K562 (cell line): ENCODE data around the gene BCL2L1. TPM values are rescaled to one million over a fixed set of nuclear protein-coding genes. Genes with fewer than 3 reads are reported as not detected.

Experiments used
- CREM ChIP-seq: IDR thresholded peaks from 2 replicates; pipeline ENCODE4 v1.6.1; 2014; ENCODE audit warnings: antibody characterized with exemption, low read depth
- GTF2E2 ChIP-seq: fragments of 200-800 bp; sonication (Bioruptor generic); IDR thresholded peaks from 2 replicates; pipeline ENCODE4 v1.6.1; 2016; ENCODE audit warnings: missing genetic modification characterization, missing compliant biosample characterization
- HDGF ChIP-seq: fragments of 450-650 bp; IDR thresholded peaks from 2 replicates; pipeline ENCODE4 v1.6.1; 2016
- ILF3 ChIP-seq: fragments of 450-650 bp; IDR thresholded peaks from 2 replicates; pipeline ENCODE4 v1.6.1; 2018; ENCODE audit warnings: antibody characterized with exemption, mild to moderate bottlenecking, moderate library complexity, borderline replicate concordance
- KDM1A ChIP-seq, 2 experiments: fragments of 450-650 bp; IDR thresholded peaks; 2 replicates each; pipeline ENCODE4 v1.6.1; 2016; ENCODE audit warnings: mild to moderate bottlenecking in 2 of 2
- MAFF ChIP-seq: IDR thresholded peaks from 2 replicates; pipeline ENCODE4 v1.6.1; 2012; ENCODE audit warnings: low read length, improper control_type of control experiment
- SMC3 ChIP-seq: conservative IDR thresholded peaks from 2 replicates; pipeline ENCODE4 v1.6.1; 2011; ENCODE audit warnings: low read depth, low read length, improper control_type of control experiment; ENCODE audit not compliant: insufficient read depth
- YY1 ChIP-seq, 3 experiments: IDR thresholded peaks; 2 replicates each; pipeline ENCODE4 v1.6.1; 2011; ENCODE audit warnings: low read length in 2 of 3, mild to moderate bottlenecking in 2 of 3, moderate library complexity in 2 of 3, borderline replicate concordance in 1 of 3, control low read depth in 1 of 3, low read depth in 1 of 3; ENCODE audit not compliant: insufficient read depth in 3 of 3, insufficient replicate concordance in 2 of 3, control insufficient read depth in 1 of 3, insufficient read length in 1 of 3; ENCODE audit errors: extremely low read depth in 1 of 3
- ZBTB17 ChIP-seq: fragments of 450-650 bp; formaldehyde crosslinking; IDR thresholded peaks from 2 replicates; pipeline ENCODE4 v1.4.0; 2020; ENCODE audit warnings: mild to moderate bottlenecking
- ZNF311 ChIP-seq: fragments of 250-450 bp; sonication (Bioruptor Pico); IDR thresholded peaks from 2 replicates; pipeline ENCODE4 v1.4.0; 2020; ENCODE audit warnings: mild to moderate bottlenecking, moderate library complexity
- ZNF324 ChIP-seq: fragments of 250-450 bp; sonication (Bioruptor Pico); IDR thresholded peaks from 2 replicates; pipeline ENCODE4 v1.4.0; 2020; ENCODE audit warnings: mild to moderate bottlenecking
- ZNF583 ChIP-seq: fragments of 250-450 bp; sonication (Bioruptor Pico); IDR thresholded peaks from 2 replicates; pipeline ENCODE4 v1.4.0; 2020
- ZNF766 ChIP-seq: fragments of 200-800 bp; sonication (Bioruptor generic); conservative IDR thresholded peaks from 2 replicates; pipeline ENCODE4 v1.6.1; 2016; ENCODE audit warnings: missing genetic modification characterization, missing compliant biosample characterization
- polyA plus RNA-seq, 8 experiments: library from polyadenylated mRNA; depleted of rRNA in 4 of 8; stranded (reverse) in 5 of 8; unstranded in 3 of 8; fragments of >200 nt; fragmentation: Nextera tagmentation in 2 of 8; fragmentation: Illumina TruSeq in 1 of 8; extraction: Ambion mirVana in 2 of 8; extraction: Trizol in 1 of 8; gene quantifications; 2 replicates each; pipeline versions ENCODE4 v1.2.1 to v1.2.3, GENCODE V29; 2011 to 2014; ENCODE audit warnings: inconsistent platforms in 1 of 8, missing spikeins in 1 of 8
- total RNA-seq, 7 experiments: library from RNA; depleted of rRNA in 6 of 7; stranded (reverse); fragments of >200 nt in 6 of 7; fragmentation: Illumina TruSeq in 2 of 7; extraction: Trizol in 2 of 7; gene quantifications; 2 replicates each; pipeline versions ENCODE4 v1.2.1 to v1.2.3, GENCODE V29; 2011 to 2021; ENCODE audit warnings: low replicate concordance in 1 of 7
- TF ChIP-seq, protein P1 (sequence below): fragments of 200-800 bp; sonication (Bioruptor generic); IDR thresholded peaks from 2 replicates; pipeline ENCODE4 v1.6.1; 2017; ENCODE audit warnings: missing genetic modification characterization, missing compliant biosample characterization
- TF ChIP-seq, protein P2 (sequence below): sonication (generic); formaldehyde crosslinking; IDR thresholded peaks from 2 replicates; pipeline ENCODE4 v1.9.0; 2022; ENCODE audit warnings: mild to moderate bottlenecking, missing genetic modification reagents
- TF ChIP-seq, protein P3 (sequence below): fragments of 250-450 bp; sonication (Bioruptor Pico); IDR thresholded peaks from 2 replicates; pipeline ENCODE4 v1.5.0; 2021
- TF ChIP-seq, protein P4 (sequence below), 3 experiments: IDR thresholded peaks in 2 of 3; conservative IDR thresholded peaks in 1 of 3; 2 replicates each; pipeline ENCODE4 v1.5.1; 2011 to 2012; ENCODE audit warnings: low read length in 3 of 3, mild to moderate bottlenecking in 3 of 3, control low read depth in 2 of 3, improper control_type of control experiment in 1 of 3, inconsistent platforms in 1 of 3, low read depth in 1 of 3, mixed read lengths in 1 of 3, moderate library complexity in 1 of 3; ENCODE audit not compliant: insufficient read depth in 2 of 3
- TF ChIP-seq, protein P5 (sequence below), 2 experiments: IDR thresholded peaks; 2 replicates each; pipeline ENCODE4 v1.6.1; 2012; ENCODE audit warnings: improper control_type of control experiment in 2 of 2, low read depth in 2 of 2, low read length in 2 of 2, borderline replicate concordance in 1 of 2
- TF ChIP-seq, protein P6 (sequence below): sonication (generic); formaldehyde crosslinking; IDR thresholded peaks from 2 replicates; pipeline ENCODE4 v1.8.1; 2023; ENCODE audit warnings: mild to moderate bottlenecking, missing genetic modification reagents

Gene BCL2L1
- total and polyA plus RNA-seq, 9 of the 15 experiments (the other 6 are each of a cell fraction or from before 2014, with no cell fraction given): 3.3 to 182 (median 120) TPM

DNA sequence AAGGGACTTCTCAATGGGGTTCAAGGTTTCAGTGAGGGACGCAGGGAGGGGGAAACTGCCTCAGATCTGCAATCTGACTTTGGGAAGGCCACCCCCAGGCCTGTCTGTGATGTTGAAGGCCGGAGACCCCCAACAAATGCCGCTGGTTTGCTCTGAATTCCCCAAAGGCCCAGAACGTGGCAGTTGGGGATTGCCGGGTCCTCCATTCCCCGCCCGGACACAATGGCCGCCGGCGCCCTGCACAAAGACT lies 326 bp upstream of the BCL2L1 start (continued):
- TF ChIP-seq, protein P1, sequence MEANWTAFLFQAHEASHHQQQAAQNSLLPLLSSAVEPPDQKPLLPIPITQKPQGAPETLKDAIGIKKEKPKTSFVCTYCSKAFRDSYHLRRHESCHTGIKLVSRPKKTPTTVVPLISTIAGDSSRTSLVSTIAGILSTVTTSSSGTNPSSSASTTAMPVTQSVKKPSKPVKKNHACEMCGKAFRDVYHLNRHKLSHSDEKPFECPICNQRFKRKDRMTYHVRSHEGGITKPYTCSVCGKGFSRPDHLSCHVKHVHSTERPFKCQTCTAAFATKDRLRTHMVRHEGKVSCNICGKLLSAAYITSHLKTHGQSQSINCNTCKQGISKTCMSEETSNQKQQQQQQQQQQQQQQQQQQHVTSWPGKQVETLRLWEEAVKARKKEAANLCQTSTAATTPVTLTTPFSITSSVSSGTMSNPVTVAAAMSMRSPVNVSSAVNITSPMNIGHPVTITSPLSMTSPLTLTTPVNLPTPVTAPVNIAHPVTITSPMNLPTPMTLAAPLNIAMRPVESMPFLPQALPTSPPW (CRISPR knock-in tag): no peak
- TF ChIP-seq GTF2E2 (tag): no peak
- 0 out of 2 replicates have a peak, but pooled peaks have one; percentile 23 for TF ChIP-seq ZNF583 (CRISPR knock-in tag)
- TF ChIP-seq ZNF766 (CRISPR knock-in tag): peak; percentile 45
- TF ChIP-seq, protein P2, sequence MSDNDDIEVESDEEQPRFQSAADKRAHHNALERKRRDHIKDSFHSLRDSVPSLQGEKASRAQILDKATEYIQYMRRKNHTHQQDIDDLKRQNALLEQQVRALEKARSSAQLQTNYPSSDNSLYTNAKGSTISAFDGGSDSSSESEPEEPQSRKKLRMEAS: no peak
- TF ChIP-seq MAFF: no peak
- TF ChIP-seq ZBTB17 (CRISPR knock-in tag): no peak; the same call in 1 of the 2 replicates
- TF ChIP-seq, protein P3, sequence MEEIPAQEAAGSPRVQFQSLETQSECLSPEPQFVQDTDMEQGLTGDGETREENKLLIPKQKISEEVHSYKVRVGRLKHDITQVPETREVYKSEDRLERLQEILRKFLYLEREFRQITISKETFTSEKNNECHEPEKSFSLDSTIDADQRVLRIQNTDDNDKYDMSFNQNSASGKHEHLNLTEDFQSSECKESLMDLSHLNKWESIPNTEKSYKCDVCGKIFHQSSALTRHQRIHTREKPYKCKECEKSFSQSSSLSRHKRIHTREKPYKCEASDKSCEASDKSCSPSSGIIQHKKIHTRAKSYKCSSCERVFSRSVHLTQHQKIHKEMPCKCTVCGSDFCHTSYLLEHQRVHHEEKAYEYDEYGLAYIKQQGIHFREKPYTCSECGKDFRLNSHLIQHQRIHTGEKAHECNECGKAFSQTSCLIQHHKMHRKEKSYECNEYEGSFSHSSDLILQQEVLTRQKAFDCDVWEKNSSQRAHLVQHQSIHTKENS (CRISPR knock-in tag): no peak
- TF ChIP-seq SMC3: no peak
- TF ChIP-seq ZNF311: peak; percentile 34; the same call in 1 of the 2 replicates
- no peak for TF ChIP-seq KDM1A (IDR thresholded peaks at IDR 0.05)
- no peak for TF ChIP-seq ZNF324
- TF ChIP-seq HDGF: no peak
- peak in 2 of 3 experiments; percentile 80 to 89 for TF ChIP-seq YY1 (IDR thresholded peaks at IDR 0.05; ENCODE audit: borderline replicate concordance in 1 of 3, control insufficient read depth in 1 of 3, extremely low read depth in 1 of 3, insufficient read depth in 3 of 3, insufficient read length in 1 of 3, insufficient replicate concordance in 2 of 3, low read depth in 1 of 3, low read length in 2 of 3)
- TF ChIP-seq, protein P4, sequence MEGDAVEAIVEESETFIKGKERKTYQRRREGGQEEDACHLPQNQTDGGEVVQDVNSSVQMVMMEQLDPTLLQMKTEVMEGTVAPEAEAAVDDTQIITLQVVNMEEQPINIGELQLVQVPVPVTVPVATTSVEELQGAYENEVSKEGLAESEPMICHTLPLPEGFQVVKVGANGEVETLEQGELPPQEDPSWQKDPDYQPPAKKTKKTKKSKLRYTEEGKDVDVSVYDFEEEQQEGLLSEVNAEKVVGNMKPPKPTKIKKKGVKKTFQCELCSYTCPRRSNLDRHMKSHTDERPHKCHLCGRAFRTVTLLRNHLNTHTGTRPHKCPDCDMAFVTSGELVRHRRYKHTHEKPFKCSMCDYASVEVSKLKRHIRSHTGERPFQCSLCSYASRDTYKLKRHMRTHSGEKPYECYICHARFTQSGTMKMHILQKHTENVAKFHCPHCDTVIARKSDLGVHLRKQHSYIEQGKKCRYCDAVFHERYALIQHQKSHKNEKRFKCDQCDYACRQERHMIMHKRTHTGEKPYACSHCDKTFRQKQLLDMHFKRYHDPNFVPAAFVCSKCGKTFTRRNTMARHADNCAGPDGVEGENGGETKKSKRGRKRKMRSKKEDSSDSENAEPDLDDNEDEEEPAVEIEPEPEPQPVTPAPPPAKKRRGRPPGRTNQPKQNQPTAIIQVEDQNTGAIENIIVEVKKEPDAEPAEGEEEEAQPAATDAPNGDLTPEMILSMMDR (IDR thresholded peaks at IDR 0.05 in 2 of 3, conservative IDR thresholded peaks at IDR 0.05 in 1 of 3; ENCODE audit: insufficient read depth in 2 of 3, low read depth in 1 of 3, low read length in 3 of 3): 0 out of 6 replicates have a peak, but pooled peaks of 1 of the 3 experiments have one; percentile 13
- TF ChIP-seq, protein P5, sequence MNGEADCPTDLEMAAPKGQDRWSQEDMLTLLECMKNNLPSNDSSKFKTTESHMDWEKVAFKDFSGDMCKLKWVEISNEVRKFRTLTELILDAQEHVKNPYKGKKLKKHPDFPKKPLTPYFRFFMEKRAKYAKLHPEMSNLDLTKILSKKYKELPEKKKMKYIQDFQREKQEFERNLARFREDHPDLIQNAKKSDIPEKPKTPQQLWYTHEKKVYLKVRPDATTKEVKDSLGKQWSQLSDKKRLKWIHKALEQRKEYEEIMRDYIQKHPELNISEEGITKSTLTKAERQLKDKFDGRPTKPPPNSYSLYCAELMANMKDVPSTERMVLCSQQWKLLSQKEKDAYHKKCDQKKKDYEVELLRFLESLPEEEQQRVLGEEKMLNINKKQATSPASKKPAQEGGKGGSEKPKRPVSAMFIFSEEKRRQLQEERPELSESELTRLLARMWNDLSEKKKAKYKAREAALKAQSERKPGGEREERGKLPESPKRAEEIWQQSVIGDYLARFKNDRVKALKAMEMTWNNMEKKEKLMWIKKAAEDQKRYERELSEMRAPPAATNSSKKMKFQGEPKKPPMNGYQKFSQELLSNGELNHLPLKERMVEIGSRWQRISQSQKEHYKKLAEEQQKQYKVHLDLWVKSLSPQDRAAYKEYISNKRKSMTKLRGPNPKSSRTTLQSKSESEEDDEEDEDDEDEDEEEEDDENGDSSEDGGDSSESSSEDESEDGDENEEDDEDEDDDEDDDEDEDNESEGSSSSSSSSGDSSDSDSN (IDR thresholded peaks at IDR 0.05; ENCODE audit: borderline replicate concordance in 1 of 2, low read depth in 2 of 2, low read length in 2 of 2): no peak
- no peak for TF ChIP-seq ILF3
- TF ChIP-seq CREM: no peak
- TF ChIP-seq, protein P6, sequence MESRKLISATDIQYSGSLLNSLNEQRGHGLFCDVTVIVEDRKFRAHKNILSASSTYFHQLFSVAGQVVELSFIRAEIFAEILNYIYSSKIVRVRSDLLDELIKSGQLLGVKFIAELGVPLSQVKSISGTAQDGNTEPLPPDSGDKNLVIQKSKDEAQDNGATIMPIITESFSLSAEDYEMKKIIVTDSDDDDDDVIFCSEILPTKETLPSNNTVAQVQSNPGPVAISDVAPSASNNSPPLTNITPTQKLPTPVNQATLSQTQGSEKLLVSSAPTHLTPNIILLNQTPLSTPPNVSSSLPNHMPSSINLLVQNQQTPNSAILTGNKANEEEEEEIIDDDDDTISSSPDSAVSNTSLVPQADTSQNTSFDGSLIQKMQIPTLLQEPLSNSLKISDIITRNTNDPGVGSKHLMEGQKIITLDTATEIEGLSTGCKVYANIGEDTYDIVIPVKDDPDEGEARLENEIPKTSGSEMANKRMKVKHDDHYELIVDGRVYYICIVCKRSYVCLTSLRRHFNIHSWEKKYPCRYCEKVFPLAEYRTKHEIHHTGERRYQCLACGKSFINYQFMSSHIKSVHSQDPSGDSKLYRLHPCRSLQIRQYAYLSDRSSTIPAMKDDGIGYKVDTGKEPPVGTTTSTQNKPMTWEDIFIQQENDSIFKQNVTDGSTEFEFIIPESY (CRISPR knock-in tag): 0 out of 2 replicates have a peak, but pooled peaks have one; percentile 14
